ENCODE results near the gene KIAA1217. TPM values are rescaled to one million over a fixed set of nuclear protein-coding genes. Genes with fewer than 3 reads are reported as not detected.

KIAA1217 gene
- total RNA-seq, 1 experiment from 2014 or later, result 7.8 TPM

GRCh38 chr10:24457661-24458318 is 248.9 kb downstream of the KIAA1217 start:
- DNase-seq (ENCODE audit: low read depth, low spot score), result no peak
- 0 out of 4 replicates have a peak, but pooled peaks cover 0 to 5% of the 10 kb centered on the region in 2 experiments for H3K4me1 ChIP-seq (ENCODE audit: control insufficient read depth in 1 of 2, insufficient read depth in 2 of 2, low read length in 2 of 2)
- H3K9me2 ChIP-seq (ENCODE audit: insufficient read depth), result no peaks in the 10 kb centered on the region; the same call in 1 of the 2 replicates

More at GRCh38 chr10:24457661-24458318, 248.9 kb downstream of the KIAA1217 start:
- no TSS peak for BruUV-seq (replicated peaks)
- H4K20me1 ChIP-seq (ENCODE audit: insufficient read depth), result no peaks in the 10 kb centered on the region
- H3K4me3 ChIP-seq (replicated peaks in 1 of 2; ENCODE audit: low read depth in 1 of 2, low read length in 2 of 2), result no peak overlapping the region
- no peaks in the 10 kb centered on the region for H3K79me2 ChIP-seq (ENCODE audit: insufficient read depth, low read length)
- ChIA-PET CTCF (no interaction called here), POLR2A (no interaction called here), RAD21 (ENCODE audit: low non-redundant PET in 1 of 2, low total read pairs in 2 of 2, uncharacterized antibody in 2 of 2, unreplicated experiment in 2 of 2) (no interaction called here)
- no peak overlapping the region for H3K27ac ChIP-seq (ENCODE audit: low read depth, low read length)
- ATAC-seq, result no peak
- no peak overlapping the region for H3K4me2 ChIP-seq (ENCODE audit: low read length)
- no peaks in the 10 kb centered on the region for H3K9me3 ChIP-seq (ENCODE audit: control insufficient read depth in 1 of 2, insufficient read depth in 1 of 2, low read depth in 1 of 2, low read length in 2 of 2)
- H3K9ac ChIP-seq (ENCODE audit: low read length), result no peak overlapping the region
- TF ChIP-seq SIN3A (IDR thresholded peaks at IDR 0.05; ENCODE audit: low read depth) (no peak), TCF7L2 (IDR thresholded peaks at IDR 0.05; ENCODE audit: borderline replicate concordance, extremely low read depth, insufficient read depth, insufficient read length) (no peak), EZH2 (IDR thresholded peaks at IDR 0.05) (no peak), YY1 (IDR thresholded peaks at IDR 0.05; ENCODE audit: extremely low read depth, insufficient replicate concordance, low read depth, low read length) (no peak), CBX3 (IDR thresholded peaks at IDR 0.05; ENCODE audit: low read depth) (no peak), RAD21 (IDR thresholded peaks at IDR 0.05; ENCODE audit: low read depth) (no peak), ZNF274 (IDR thresholded peaks at IDR 0.05; ENCODE audit: low read depth, low read length) (no peak), CTCF (IDR thresholded peaks at IDR 0.05 in 2 of 3, conservative IDR thresholded peaks at IDR 0.05 in 1 of 3; ENCODE audit: borderline replicate concordance in 1 of 3, insufficient read depth in 1 of 3, low read depth in 2 of 3, low read length in 2 of 3) (no peak), SRF (IDR thresholded peaks at IDR 0.05; ENCODE audit: low read depth) (no peak), MAX (IDR thresholded peaks at IDR 0.05) (no peak), ZBTB33 (IDR thresholded peaks at IDR 0.05; ENCODE audit: extremely low read depth, insufficient replicate concordance, low read length) (no peak), FOSL1 (IDR thresholded peaks at IDR 0.05; ENCODE audit: low read depth) (no peak), CEBPB (IDR thresholded peaks at IDR 0.05; ENCODE audit: low read depth) (no peak), POLR2AphosphoS5 (IDR thresholded peaks at IDR 0.05; ENCODE audit: low read depth, low read length) (no peak), SP1 (IDR thresholded peaks at IDR 0.05; ENCODE audit: low read depth) (no peak)
- H2AFZ ChIP-seq (ENCODE audit: low read depth, low read length, poor library complexity, severe bottlenecking), result no peak overlapping the region
- no peaks in the 10 kb centered on the region for H3K36me3 ChIP-seq (ENCODE audit: control insufficient read depth in 1 of 2, insufficient read depth in 2 of 2, low read length in 2 of 2)
- H3K27me3 ChIP-seq (ENCODE audit: insufficient read depth, low read length), result peaks cover 26% of the 10 kb centered on the region
- intact Hi-C loops (cut with micrococcal nuclease), result no loop called here
